Tongue (tissue), 2 donors: ENCODE measurements around the gene TIPIN. TPM values are rescaled to one million over a fixed set of nuclear protein-coding genes. Genes with fewer than 3 reads are reported as not detected.
"Not testable (repeated sequence)": the region's sequence is repeated elsewhere in the genome, so short reads cannot be mapped to it uniquely, and the experiment has no call there.

Experiments used
- DNase-seq: peaks from one replicate; pipeline ENCODE4 v3.0.0-alpha.2; 2015
- total RNA-seq: library from RNA; depleted of rRNA; stranded (reverse); fragments of >200 nt; gene quantifications from one replicate; pipeline ENCODE4 v1.2.3, GENCODE V29; 2014

The TIPIN gene
- total RNA-seq, result 10.7 TPM

GRCh38 chr15:66356359-66357236 is at the start of gene TIPIN:
TIPIN (minus strand) TSS chr15:66356685; CDS start chr15:66352947, 3,738 bp downstream.
- DNase-seq, result peak; percentile 98

DNA sequence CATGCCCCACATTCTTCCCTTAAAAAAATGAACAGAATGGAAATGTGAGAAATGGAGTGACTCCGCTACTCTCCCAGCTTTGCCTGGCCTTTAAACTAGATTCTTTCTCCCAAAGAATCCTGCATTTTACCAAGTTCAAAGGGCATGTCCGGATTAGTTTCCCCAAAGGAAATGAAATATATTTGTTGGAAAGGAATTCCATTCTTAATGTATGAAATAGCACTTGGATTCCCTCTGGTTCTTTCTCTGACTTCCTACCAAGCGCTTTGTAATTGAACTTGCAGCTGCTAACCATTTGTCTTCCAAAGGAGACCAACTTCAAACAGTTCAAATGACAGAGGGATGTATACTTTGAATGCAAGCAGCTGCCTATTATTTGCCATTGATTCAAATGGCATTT is 49.1 kb upstream of the TIPIN start:
- DNase-seq, result peak; percentile 92

DNA sequence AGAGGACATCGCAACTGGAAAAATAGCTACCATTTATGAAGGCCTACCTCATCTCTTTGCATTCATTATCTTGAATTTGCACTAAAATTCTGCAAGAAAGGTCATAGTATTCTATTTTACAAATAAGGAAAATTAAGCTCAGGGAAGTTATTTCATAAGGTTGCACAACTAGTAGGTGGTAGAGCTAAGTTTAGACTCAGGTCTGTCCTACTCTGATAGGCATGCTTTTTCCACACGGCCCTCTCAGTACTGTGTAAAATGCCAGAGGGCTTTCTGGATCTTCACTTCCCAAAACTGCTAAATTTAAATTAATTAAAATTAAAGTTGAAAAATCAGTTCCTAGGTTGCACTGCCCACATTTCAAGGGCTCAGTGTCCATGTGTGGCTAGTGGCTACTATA is 48.5 kb upstream of the TIPIN start:
- DNase-seq, result no peak

- no peak for DNase-seq
Measured at GRCh38 chr15:66404532-66404931, 48.0 kb upstream of the TIPIN start.

GRCh38 chr15:66404122-66404521 is 47.6 kb upstream of the TIPIN start:
- no peak for DNase-seq

GRCh38 chr15:66403323-66403722 is 46.8 kb upstream of the TIPIN start:
- no peak for DNase-seq

GRCh38 chr15:66402761-66403284 is 46.3 kb upstream of the TIPIN start:
- no peak for DNase-seq

DNA sequence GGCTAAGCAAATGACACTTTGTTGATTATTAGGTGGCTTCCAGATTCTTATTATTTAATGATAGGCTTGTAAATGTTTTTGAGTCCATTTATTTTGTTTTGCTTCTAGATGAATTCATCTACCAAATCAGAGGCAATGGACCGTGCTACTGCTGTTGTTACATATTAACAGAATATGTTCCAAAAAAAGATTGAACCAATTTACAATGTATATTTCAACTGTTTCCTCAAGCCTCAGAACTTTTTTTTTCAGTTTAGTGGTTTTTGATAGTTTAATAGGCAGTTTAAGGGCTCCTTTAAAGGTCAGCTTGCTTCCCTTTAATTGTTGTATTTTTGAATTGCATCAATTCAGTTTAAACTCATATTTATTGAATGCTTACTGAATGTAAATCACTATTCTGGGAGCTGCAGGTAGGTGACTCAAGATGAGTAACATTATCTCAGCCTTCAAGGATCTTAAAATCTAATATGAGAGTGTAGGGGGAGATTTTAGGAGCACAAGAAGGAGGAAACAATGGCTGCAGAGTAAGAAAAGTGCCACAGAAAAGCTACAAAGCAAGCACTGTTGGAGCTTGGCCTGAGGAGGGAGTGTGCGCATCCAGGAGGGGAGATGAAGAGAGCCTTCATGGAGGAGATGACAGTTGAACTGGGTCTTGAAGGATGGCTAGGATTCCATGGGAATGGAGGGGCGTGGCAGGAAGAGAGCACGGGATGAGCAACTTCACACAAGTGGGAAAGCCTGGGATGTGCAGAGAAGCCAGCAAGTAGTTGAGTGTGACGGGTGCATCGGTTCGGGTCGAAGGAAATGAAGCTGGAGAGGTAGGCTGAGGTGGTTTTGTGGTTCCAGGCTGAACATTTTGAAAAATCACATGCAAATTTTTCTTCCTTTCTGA is 44.9 kb upstream of the TIPIN start:
- no peak for DNase-seq

GRCh38 chr15:66400351-66400774 is 43.9 kb upstream of the TIPIN start:
- no peak for DNase-seq

- DNase-seq, result no peak
Measured at GRCh38 chr15:66399276-66399675, 42.8 kb upstream of the TIPIN start.

DNA sequence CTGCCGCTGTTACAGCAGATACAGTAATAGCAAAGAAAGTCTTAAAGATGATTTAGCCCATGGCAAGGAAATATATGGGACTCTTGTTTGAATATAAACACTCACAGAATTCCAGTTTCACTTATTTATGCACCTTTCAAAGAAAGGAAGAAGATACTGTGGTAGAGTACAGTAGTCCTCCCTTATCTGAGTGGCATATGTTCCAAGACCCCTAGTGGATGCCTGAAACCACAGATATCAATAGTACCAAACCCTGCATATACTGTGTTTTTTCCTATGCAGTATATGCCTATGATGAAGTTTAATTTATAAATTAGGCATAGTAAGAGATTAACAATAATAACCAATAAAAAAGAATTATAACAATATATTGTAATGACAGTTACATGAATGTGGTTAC is 38.4 kb upstream of the TIPIN start:
- DNase-seq, result no peak

- DNase-seq, result no peak
Measured at GRCh38 chr15:66394472-66394871, 38.0 kb upstream of the TIPIN start.

GRCh38 chr15:66393037-66393436 is 36.6 kb upstream of the TIPIN start:
- DNase-seq, result not testable (repeated sequence)

DNA sequence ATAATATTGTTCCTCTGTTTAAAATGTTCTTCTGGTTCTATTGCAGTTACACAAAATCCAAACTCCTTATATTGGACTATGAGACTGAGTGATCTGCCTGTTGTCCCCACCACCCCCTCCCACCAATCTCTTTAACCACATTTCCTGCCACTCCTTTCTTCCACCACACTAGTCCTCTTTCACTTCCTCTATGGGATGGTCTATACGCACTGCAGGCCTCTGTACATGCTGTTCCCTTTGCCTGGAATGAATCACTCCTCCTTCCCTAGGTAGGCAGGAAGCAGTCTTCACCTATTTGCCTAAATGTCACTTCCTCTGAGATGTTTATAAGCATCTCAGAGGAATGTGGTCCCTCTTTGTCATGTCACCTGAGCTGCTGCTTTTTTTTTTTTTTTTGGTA is 34.2 kb upstream of the TIPIN start:
- DNase-seq, result no peak

DNA sequence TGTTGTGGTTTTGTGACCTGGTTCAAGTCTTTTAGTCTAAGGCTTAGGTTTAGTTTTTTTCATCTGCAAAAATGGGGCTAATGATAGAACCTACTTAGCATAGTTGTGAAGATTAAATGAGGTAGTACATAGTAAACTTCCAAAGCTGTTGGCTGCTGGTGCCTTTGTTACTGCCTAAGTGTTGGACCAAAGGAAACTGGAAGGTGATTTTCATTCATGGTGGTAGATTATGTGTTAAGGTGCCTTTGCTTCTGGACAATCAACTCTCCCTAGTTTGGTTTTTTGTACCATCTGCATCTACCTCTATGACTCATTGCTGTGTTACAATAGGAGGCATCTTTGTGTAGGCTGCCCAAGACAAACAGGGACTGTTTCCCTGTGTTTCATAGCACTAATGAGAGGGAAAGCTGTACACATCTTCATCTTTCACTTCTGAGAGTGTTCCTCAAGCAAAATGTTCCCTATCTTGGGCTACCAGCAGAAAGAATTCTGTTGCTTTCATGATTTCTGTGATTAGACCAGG is 33.4 kb upstream of the TIPIN start:
- no peak for DNase-seq

GRCh38 chr15:66389098-66389858 is 32.8 kb upstream of the TIPIN start:
- DNase-seq, result no peak

DNA sequence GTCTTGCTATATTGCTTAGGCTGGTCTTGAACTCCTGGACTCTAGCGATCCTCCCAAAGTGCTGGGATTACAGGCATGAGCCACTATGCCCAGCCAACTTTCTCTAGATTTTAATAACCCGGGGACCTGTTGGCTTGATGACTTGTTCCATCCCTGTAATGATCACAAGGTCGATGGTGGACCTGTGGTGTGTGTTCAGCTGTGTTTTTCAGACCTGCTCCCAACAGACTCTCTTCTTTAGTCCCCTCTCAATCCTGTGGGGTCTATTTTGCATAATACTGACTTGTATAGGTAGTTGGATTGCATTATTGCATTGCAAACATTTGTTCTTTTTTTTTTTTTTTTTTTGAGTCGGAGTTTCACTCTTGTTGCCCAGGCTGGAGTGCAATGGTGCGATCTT is 32.1 kb upstream of the TIPIN start:
- DNase-seq, result no peak

DNA sequence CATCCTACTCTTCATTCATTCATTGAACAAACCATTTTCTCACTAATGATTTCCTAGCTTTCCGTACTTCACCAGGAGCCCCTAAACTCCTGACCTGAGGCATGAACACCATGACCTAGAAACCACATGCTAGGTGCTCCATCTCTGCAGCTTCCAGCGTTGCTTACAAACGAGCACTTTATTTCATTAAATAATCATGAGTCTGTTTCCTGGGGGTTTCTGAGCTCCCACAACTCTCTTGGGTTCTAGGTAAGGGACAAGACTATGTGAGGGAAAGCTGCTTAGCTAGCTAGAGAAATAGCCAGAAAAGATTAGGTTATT is 31.5 kb upstream of the TIPIN start:
- no peak for DNase-seq

- peak; percentile 73 for DNase-seq
Measured at GRCh38 chr15:66387163-66388042, 30.9 kb upstream of the TIPIN start.

GRCh38 chr15:66386204-66387123 is 30.0 kb upstream of the TIPIN start, which contains the start of gene MAP2K1:
MAP2K1 (plus strand) TSS chr15:66386912; CDS start chr15:66387348, 436 bp downstream.
- peak; percentile 99 for DNase-seq
